Trophoblast cell (in vitro differentiated cells and primary cell): ENCODE data around the gene PADI2.

ENCODE experiments used
- DNase-seq, 2 donors: peaks; one replicate each; pipeline ENCODE4 v3.0.0-alpha.2; 2016
- H2AFZ ChIP-seq: 2 replicates; pipeline ENCODE4 v1.6.1; 2013; ENCODE audit warnings: low read length, moderate library complexity, mild to moderate bottlenecking; ENCODE audit not compliant: insufficient read depth, poor library complexity
- H2AK5ac ChIP-seq: 2 replicates; pipeline ENCODE4 v1.6.1; 2013; ENCODE audit warnings: mild to moderate bottlenecking, low read length
- H2BK120ac ChIP-seq: 2 replicates; pipeline ENCODE4 v1.6.1; 2013; ENCODE audit warnings: low read length, mild to moderate bottlenecking, moderate library complexity; ENCODE audit not compliant: insufficient read depth, poor library complexity
- H2BK12ac ChIP-seq: 2 replicates; pipeline ENCODE4 v1.6.1; 2013; ENCODE audit warnings: mild to moderate bottlenecking, low read length, moderate library complexity
- H2BK5ac ChIP-seq: 2 replicates; pipeline ENCODE4 v1.6.1; 2013; ENCODE audit warnings: low read length, low read depth, moderate library complexity, mild to moderate bottlenecking; ENCODE audit not compliant: poor library complexity
- H3K14ac ChIP-seq: 2 replicates; pipeline ENCODE4 v1.6.1; 2013; ENCODE audit warnings: mild to moderate bottlenecking, low read length
- H3K18ac ChIP-seq: 2 replicates; pipeline ENCODE4 v1.6.1; 2013; ENCODE audit warnings: mild to moderate bottlenecking, low read length
- H3K23ac ChIP-seq: 2 replicates; pipeline ENCODE4 v1.6.1; 2013; ENCODE audit warnings: low read length
- H3K27ac ChIP-seq: 2 replicates; pipeline ENCODE4 v1.5.1; 2013; ENCODE audit warnings: low read depth, mild to moderate bottlenecking, inconsistent platforms, low read length, moderate library complexity
- H3K27me3 ChIP-seq: 2 replicates; pipeline ENCODE4 v1.6.1; 2013; ENCODE audit warnings: inconsistent platforms, mild to moderate bottlenecking, low read length, moderate library complexity; ENCODE audit not compliant: insufficient read depth
- H3K36me3 ChIP-seq, 2 experiments: 1 replicate in 1 of 2; 2 replicates in 1 of 2; pipeline ENCODE4 v1.6.1; 2013; ENCODE audit warnings: low read length in 2 of 2, mild to moderate bottlenecking in 2 of 2, moderate library complexity in 1 of 2; ENCODE audit not compliant: insufficient read depth in 2 of 2, control insufficient read depth in 1 of 2
- H3K4ac ChIP-seq: 2 replicates; pipeline ENCODE4 v1.6.1; 2013; ENCODE audit warnings: low read depth, mild to moderate bottlenecking, low read length, moderate library complexity
- H3K4me1 ChIP-seq, 2 experiments: 1 replicate in 1 of 2; 2 replicates in 1 of 2; pipeline ENCODE4 v1.6.1; 2013; ENCODE audit warnings: low read length in 2 of 2, mild to moderate bottlenecking in 2 of 2, moderate library complexity in 1 of 2; ENCODE audit not compliant: insufficient read depth in 2 of 2, control insufficient read depth in 1 of 2
- H3K4me2 ChIP-seq: 2 replicates; pipeline ENCODE4 v1.6.1; 2013; ENCODE audit warnings: inconsistent platforms, mild to moderate bottlenecking, low read length, moderate library complexity
- H3K4me3 ChIP-seq: 2 replicates; pipeline ENCODE4 v1.5.1; 2013; ENCODE audit warnings: mild to moderate bottlenecking, low read depth, low read length, inconsistent platforms
- H3K79me1 ChIP-seq: one replicate; pipeline ENCODE4 v1.6.1; 2013; ENCODE audit warnings: low read length
- H3K79me2 ChIP-seq: 2 replicates; pipeline ENCODE4 v1.6.1; 2013; ENCODE audit warnings: low read length, mild to moderate bottlenecking; ENCODE audit not compliant: control insufficient read depth, insufficient read depth, poor library complexity
- H3K9ac ChIP-seq: 2 replicates; pipeline ENCODE4 v1.6.1; 2013; ENCODE audit warnings: mild to moderate bottlenecking, low read length
- H3K9me3 ChIP-seq: 2 replicates; pipeline ENCODE4 v1.6.1; 2013; ENCODE audit warnings: low read depth, mild to moderate bottlenecking, control low read depth, inconsistent platforms, low read length; ENCODE audit not compliant: insufficient read depth
- H4K12ac ChIP-seq: 2 replicates; pipeline ENCODE4 v1.6.1; 2013; ENCODE audit warnings: low read depth, mild to moderate bottlenecking, low read length, moderate library complexity
- H4K8ac ChIP-seq: 2 replicates; pipeline ENCODE4 v1.6.1; 2013; ENCODE audit warnings: low read depth, mild to moderate bottlenecking, low read length, moderate library complexity
- H4K91ac ChIP-seq: one replicate; pipeline ENCODE4 v1.6.1; 2013; ENCODE audit warnings: low read depth, mild to moderate bottlenecking, low read length, moderate library complexity
- WGBS: extraction: QIAGEN DNeasy Blood & Tissue Kit; methylation state at CpG from one replicate; pipeline ENCODE4 v1.1.7; 2013; ENCODE audit warnings: missing lambda C conversion rate; ENCODE audit not compliant: insufficient read length, insufficient coverage; ENCODE audit errors: extremely low coverage; 5-methylcytosine and 5-hydroxymethylcytosine counted together

Gene PADI2

DNA sequence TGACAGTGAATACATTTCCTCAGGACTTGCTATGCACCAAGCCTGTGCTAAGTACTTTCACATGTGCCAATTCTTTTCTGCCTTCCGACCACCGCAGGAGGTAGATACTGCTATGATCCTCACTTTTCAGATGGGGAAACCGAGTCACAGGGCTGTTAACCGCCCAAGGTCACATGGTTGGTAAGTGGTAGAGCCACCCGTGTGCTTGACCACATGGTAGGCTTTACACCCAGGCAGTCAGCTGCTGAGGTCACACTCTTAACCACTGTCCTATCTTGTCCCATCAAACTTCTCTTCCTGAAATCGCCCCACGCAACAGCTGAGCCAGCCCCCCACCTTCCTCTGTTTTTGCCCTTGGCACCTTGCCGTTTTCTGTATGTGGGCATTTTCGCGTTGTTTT lies 34.5 kb downstream of the PADI2 start:
- Histone ChIP-seq H2BK12ac (no peak overlapping the region), H3K4me2 (no peak overlapping the region), H3K4me1 (no peaks in the 10 kb centered on the region), H3K27me3 (no peaks in the 10 kb centered on the region), H3K23ac (no peak overlapping the region), H3K14ac (no peak overlapping the region), H3K79me2 (no peaks in the 10 kb centered on the region), H3K4me3 (no peak overlapping the region), H4K91ac (no peak overlapping the region), H2AFZ (no peak overlapping the region), H2BK120ac (no peak overlapping the region), H3K18ac (no peak overlapping the region), H3K9me3 (peaks cover 3% of the 10 kb centered on the region), H3K4ac (no peak overlapping the region), H3K79me1 (no peaks in the 10 kb centered on the region), H3K36me3 (no peaks in the 10 kb centered on the region), H2AK5ac (no peak overlapping the region), H3K27ac (no peak overlapping the region), H4K8ac (no peak overlapping the region), H3K9ac (no peak overlapping the region), H4K12ac (no peak overlapping the region), H2BK5ac (no peak overlapping the region)
- WGBS: no CpG with 5 or more reads among the region's 10 CpGs
- DNase-seq: no peak

DNA sequence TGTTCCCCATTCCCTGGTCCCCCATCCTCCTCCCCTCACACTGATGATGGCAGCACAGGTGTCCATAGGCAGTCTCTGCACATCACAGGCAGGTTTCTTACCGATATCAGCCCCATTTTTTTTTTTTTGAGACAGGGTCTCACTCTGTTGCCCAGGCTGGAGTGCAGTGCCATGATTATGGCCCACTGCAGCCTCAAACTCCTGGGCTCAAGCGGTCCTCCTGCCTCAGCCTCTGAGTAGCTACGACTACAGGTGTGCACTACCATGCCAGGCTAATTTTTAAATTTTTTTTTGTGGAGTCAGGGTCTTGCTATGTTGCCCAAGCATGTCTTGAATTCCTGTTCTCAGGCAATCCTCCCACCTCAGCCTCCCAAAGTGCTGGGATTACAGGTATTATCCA lies 36.5 kb downstream of the PADI2 start:
- Histone ChIP-seq H3K18ac (no peak overlapping the region), H4K12ac (no peak overlapping the region), H3K4me2 (no peak overlapping the region), H2BK5ac (no peak overlapping the region), H3K9ac (no peak overlapping the region), H2AK5ac (no peak overlapping the region), H3K4me1 (no peaks in the 10 kb centered on the region), H4K91ac (no peak overlapping the region), H3K36me3 (no peaks in the 10 kb centered on the region), H3K4me3 (no peak overlapping the region), H2AFZ (no peak overlapping the region), H3K79me1 (no peaks in the 10 kb centered on the region), H3K27ac (no peak overlapping the region), H3K23ac (no peak overlapping the region), H3K27me3 (no peaks in the 10 kb centered on the region), H3K14ac (no peak overlapping the region), H3K9me3 (peaks cover 3% of the 10 kb centered on the region), H2BK12ac (no peak overlapping the region), H3K4ac (no peak overlapping the region), H4K8ac (no peak overlapping the region), H3K79me2 (no peaks in the 10 kb centered on the region), H2BK120ac (no peak overlapping the region)
- no CpG with 5 or more reads among the region's 3 CpGs for WGBS
- DNase-seq: no peak

DNA sequence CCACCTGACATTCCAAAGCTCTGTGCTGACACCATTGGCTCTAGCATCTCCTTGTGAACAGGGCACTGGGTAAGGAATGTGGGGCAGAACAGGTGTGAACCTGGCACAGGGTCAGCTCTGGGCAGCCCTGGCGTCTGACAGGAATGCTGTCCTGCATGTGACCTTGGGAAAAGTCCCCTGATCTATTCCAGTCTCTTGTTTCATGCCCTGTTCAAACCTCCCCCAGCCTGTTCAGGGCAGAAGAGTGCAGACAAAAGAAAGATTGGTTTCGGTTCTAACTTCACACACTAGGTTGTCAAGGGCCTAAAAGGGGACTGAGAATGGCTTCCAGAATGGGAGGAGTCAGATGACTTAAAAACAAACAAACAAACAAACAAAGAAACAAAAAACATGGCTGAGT lies 37.8 kb downstream of the PADI2 start:
- H2BK120ac ChIP-seq: no peak overlapping the region
- H3K4me1 ChIP-seq: no peaks in the 10 kb centered on the region
- no CpG with 5 or more reads among the region's 2 CpGs for WGBS

DNA sequence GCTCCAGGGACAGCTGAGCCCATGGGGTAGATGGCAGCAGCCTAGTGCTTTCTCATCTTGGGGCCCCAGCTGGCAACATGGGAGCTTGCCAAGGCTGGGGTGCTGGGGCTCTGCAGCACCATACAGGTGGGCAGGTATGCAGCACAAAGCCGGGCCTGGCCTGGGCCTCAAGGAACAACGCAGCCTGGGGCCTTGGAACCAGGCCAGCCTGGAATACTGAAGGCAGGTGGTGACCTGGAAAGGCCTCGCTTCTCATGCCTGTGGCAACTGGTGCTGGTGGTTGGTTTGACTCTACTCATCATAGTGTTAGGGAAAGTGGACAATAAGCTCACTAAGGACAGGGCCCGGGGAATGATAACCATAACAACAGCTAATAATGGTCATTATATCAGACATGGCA lies 38.4 kb downstream of the PADI2 start:
- H2AK5ac ChIP-seq: no peak overlapping the region

More for the DNA sequence above, 37.8 kb downstream of the PADI2 start:
- no peak for DNase-seq
- H3K23ac ChIP-seq: no peak overlapping the region
- no peak overlapping the region for H4K91ac ChIP-seq
- no peaks in the 10 kb centered on the region for H3K36me3 ChIP-seq
- H3K27ac ChIP-seq: no peak overlapping the region
- H2AK5ac ChIP-seq: no peak overlapping the region
- H2AFZ ChIP-seq: no peak overlapping the region
- H2BK5ac ChIP-seq: no peak overlapping the region
- H4K8ac ChIP-seq: no peak overlapping the region
- H2BK12ac ChIP-seq: no peak overlapping the region
- no peak overlapping the region for H3K4ac ChIP-seq
- H3K79me2 ChIP-seq: no peaks in the 10 kb centered on the region
- H3K4me3 ChIP-seq: no peak overlapping the region
- no peak overlapping the region for H3K9ac ChIP-seq
- no peak overlapping the region for H4K12ac ChIP-seq
- H3K79me1 ChIP-seq: no peaks in the 10 kb centered on the region
- H3K14ac ChIP-seq: no peak overlapping the region
- H3K9me3 ChIP-seq: peaks cover 5% of the 10 kb centered on the region
- no peaks in the 10 kb centered on the region for H3K27me3 ChIP-seq
- no peak overlapping the region for H3K4me2 ChIP-seq
- no peak overlapping the region for H3K18ac ChIP-seq

More for the DNA sequence above, 38.4 kb downstream of the PADI2 start:
- H3K9me3 ChIP-seq: peaks cover 5% of the 10 kb centered on the region
- H3K23ac ChIP-seq: no peak overlapping the region
- no peak overlapping the region for H3K27ac ChIP-seq
- no peak overlapping the region for H2BK5ac ChIP-seq
- H4K8ac ChIP-seq: no peak overlapping the region
- H2BK120ac ChIP-seq: no peak overlapping the region
- H3K36me3 ChIP-seq: no peaks in the 10 kb centered on the region
- H3K14ac ChIP-seq: no peak overlapping the region
- no peaks in the 10 kb centered on the region for H3K4me1 ChIP-seq
- no peaks in the 10 kb centered on the region for H3K27me3 ChIP-seq
- WGBS: no CpG with 5 or more reads among the region's 4 CpGs
- H3K18ac ChIP-seq: no peak overlapping the region
- H3K79me2 ChIP-seq: no peaks in the 10 kb centered on the region
- no peak overlapping the region for H3K4me3 ChIP-seq
- H2BK12ac ChIP-seq: no peak overlapping the region
- no peak overlapping the region for H2AFZ ChIP-seq
- no peak overlapping the region for H3K9ac ChIP-seq
- H3K4ac ChIP-seq: no peak overlapping the region
- no peak overlapping the region for H3K4me2 ChIP-seq
- no peaks in the 10 kb centered on the region for H3K79me1 ChIP-seq
- H4K91ac ChIP-seq: no peak overlapping the region
- H4K12ac ChIP-seq: no peak overlapping the region
- peak; percentile 69 to 71 for DNase-seq
